K562 (cell line): Measurements from ENCODE around the gene NTNG1. TPM values are rescaled to one million over a fixed set of nuclear protein-coding genes. Genes with fewer than 3 reads are reported as not detected.

Source experiments
- ATAC-seq: fragments of 200-7000 bp; cut with Tn5 transposase; 3 replicates; pipeline ENCODE4 v1.9.1; 2020; ENCODE audit warnings: moderate library complexity
- BruUV-seq: library from RNA; stranded (reverse); fragments of 400-500 nt; replicated peaks from 2 replicates; lab custom pipeline; 2021; lab: Mats Ljungman, UMichigan
- CTCF ChIA-PET: fragments of 300-600 bp; formaldehyde crosslinking; extraction: SDS; loops from one replicate; lab custom pipeline; 2021; ENCODE audit warnings: low intra/inter-chr PET ratio; lab: Yijun Ruan, JAX
- POLR2A ChIA-PET: fragments of 300-600, 350-650 bp; sonication (Branson Sonifier 250); formaldehyde crosslinking; extraction: SDS; loops from one replicate; lab custom pipeline; 2021; ENCODE audit warnings: antibody characterized with exemption, inconsistent platforms; lab: Yijun Ruan, JAX
- DNase-seq, 4 experiments: peaks; one replicate each; pipeline versions ENCODE4 v3.0.0 to v3.0.0-alpha.2; 2011 to 2018; ENCODE audit warnings: low spot score in 3 of 4, mixed read lengths in 3 of 4; ENCODE audit errors: extremely low read depth in 1 of 4
- FAIRE-seq: peaks from 2 replicates; lab custom pipeline; 2011; peaks lifted over from hg19 to GRCh38; lab: Jason Lieb, UNC
- H2AFZ ChIP-seq: 2 replicates; pipeline ENCODE4 v1.6.0; 2011; ENCODE audit warnings: low read depth, low read length, control low read depth, inconsistent platforms
- H3K27ac ChIP-seq: fragments of 200-600 bp; 3 replicates; pipeline ENCODE4 v1.8.0; 2011; ENCODE audit warnings: low read depth, mild to moderate bottlenecking, control low read depth, inconsistent platforms, low read length, moderate library complexity, mixed read lengths; ENCODE audit errors: extremely low read depth
- H3K27me3 ChIP-seq, 2 experiments: fragments of 300-600 bp in 1 of 2; 2 replicates in 1 of 2; 3 replicates in 1 of 2; pipeline versions ENCODE4 v1.6.0 to v1.8.0; 2011; ENCODE audit warnings: inconsistent platforms in 2 of 2, low read length in 2 of 2, mild to moderate bottlenecking in 1 of 2, mixed read lengths in 1 of 2, moderate library complexity in 1 of 2; ENCODE audit not compliant: control insufficient read depth in 2 of 2, insufficient read depth in 2 of 2
- H3K36me3 ChIP-seq: fragments of 300-600 bp; 3 replicates; pipeline ENCODE4 v1.8.0; 2011; ENCODE audit warnings: mild to moderate bottlenecking, low read length, inconsistent platforms; ENCODE audit not compliant: control insufficient read depth, insufficient read depth
- H3K4me1 ChIP-seq, 2 experiments: fragments of 200-600 bp in 1 of 2; replicated peaks in 1 of 2; 2 replicates in 1 of 2; 3 replicates in 1 of 2; pipeline versions ENCODE4 v1.5.1 to v1.8.0; 2011; ENCODE audit warnings: inconsistent platforms in 2 of 2, low read length in 2 of 2, mild to moderate bottlenecking in 1 of 2, mixed read lengths in 1 of 2, moderate library complexity in 1 of 2; ENCODE audit not compliant: control insufficient read depth in 2 of 2, insufficient read depth in 2 of 2
- H3K4me2 ChIP-seq: 2 replicates; pipeline ENCODE4 v1.6.1; 2011; ENCODE audit warnings: low read length, control low read depth, inconsistent platforms, mixed read lengths; ENCODE audit not compliant: insufficient read depth
- H3K4me3 ChIP-seq: fragments of 200-600 bp; sonication (generic), shearing (Covaris generic); 2 replicates; pipeline ENCODE4 v1.5.1; 2016; ENCODE audit warnings: control low read depth, inconsistent platforms
- H3K79me2 ChIP-seq: fragments of 200-600 bp; 3 replicates; pipeline ENCODE4 v1.8.0; 2011; ENCODE audit warnings: low read length, inconsistent platforms; ENCODE audit not compliant: control insufficient read depth, insufficient read depth
- H3K9ac ChIP-seq, 2 experiments: 2 replicates each; pipeline versions ENCODE4 v1.6.0 to v1.6.1; 2011; ENCODE audit warnings: low read depth in 2 of 2, low read length in 2 of 2, control low read depth in 1 of 2, inconsistent platforms in 1 of 2, mild to moderate bottlenecking in 1 of 2, mixed read lengths in 1 of 2; ENCODE audit not compliant: insufficient read depth in 1 of 2
- H3K9me1 ChIP-seq: one replicate; pipeline ENCODE4 v1.6.0; 2011; ENCODE audit warnings: inconsistent platforms, mild to moderate bottlenecking, low read length, moderate library complexity; ENCODE audit not compliant: control insufficient read depth, insufficient read depth
- H3K9me3 ChIP-seq: replicated peaks from 2 replicates; pipeline ENCODE4 v1.5.1; 2011; ENCODE audit warnings: low read depth, low read length, inconsistent platforms; ENCODE audit not compliant: control insufficient read depth, insufficient read depth
- H4K20me1 ChIP-seq: replicated peaks from 2 replicates; pipeline ENCODE4 v1.6.1; 2011; ENCODE audit warnings: low read length, inconsistent platforms, mixed read lengths; ENCODE audit not compliant: control insufficient read depth, insufficient read depth
- BCL6 ChIP-seq: fragments of 250-450 bp; sonication (Bioruptor Pico); IDR thresholded peaks from 2 replicates; pipeline ENCODE4 v1.4.0; 2020
- BDP1 ChIP-seq: IDR thresholded peaks from 3 replicates; pipeline ENCODE4 v1.6.1; 2011; ENCODE audit not compliant: insufficient read length, insufficient read depth
- DMBX1 ChIP-seq: fragments of 250-450 bp; sonication (Bioruptor Pico); IDR thresholded peaks from 2 replicates; pipeline ENCODE4 v1.8.0; 2022; ENCODE audit warnings: inconsistent platforms, mild to moderate bottlenecking, moderate library complexity, borderline replicate concordance
- FOXA1 ChIP-seq: fragments of 450-650 bp; IDR thresholded peaks from 2 replicates; pipeline ENCODE4 v1.6.1; 2016; ENCODE audit warnings: mild to moderate bottlenecking, borderline replicate concordance
- L3MBTL2 ChIP-seq: fragments of 450-650 bp; IDR thresholded peaks from 2 replicates; pipeline ENCODE4 v1.6.1; 2016; ENCODE audit warnings: mild to moderate bottlenecking, moderate library complexity
- NKRF ChIP-seq: fragments of 450-650 bp; IDR thresholded peaks from 2 replicates; pipeline ENCODE4 v1.6.1; 2016; ENCODE audit warnings: borderline replicate concordance
- WGBS: fragments of 100-300 bp; shearing (Covaris generic); methylation state at CpG from one replicate; pipeline ENCODE4 v1.1.6; 2016; ENCODE audit warnings: low coverage, mixed read lengths; ENCODE audit not compliant: insufficient coverage; ENCODE audit errors: missing lambda C conversion rate; 5-methylcytosine and 5-hydroxymethylcytosine counted together
- in situ Hi-C: fragments of 300-500 bp; cut with MboI; formaldehyde crosslinking; loops from 4 replicates; pipeline ENCODE4 v1.15.0; 2018; ENCODE audit warnings: inconsistent platforms, mixed read lengths
- intact Hi-C: fragments of 100-400 bp; cut with micrococcal nuclease; formaldehyde crosslinking; loops from 2 replicates; pipeline ENCODE4 v1.14.2; 2022
- polyA plus RNA-seq, 8 experiments: library from polyadenylated mRNA; depleted of rRNA in 4 of 8; stranded (reverse) in 5 of 8; unstranded in 3 of 8; fragments of >200 nt; fragmentation: Nextera tagmentation in 2 of 8; fragmentation: Illumina TruSeq in 1 of 8; extraction: Ambion mirVana in 2 of 8; extraction: Trizol in 1 of 8; gene quantifications; 2 replicates each; pipeline versions ENCODE4 v1.2.1 to v1.2.3, GENCODE V29; 2011 to 2014; ENCODE audit warnings: inconsistent platforms in 1 of 8, missing spikeins in 1 of 8
- total RNA-seq, 7 experiments: library from RNA; depleted of rRNA in 6 of 7; stranded (reverse); fragments of >200 nt in 6 of 7; fragmentation: Illumina TruSeq in 2 of 7; extraction: Trizol in 2 of 7; gene quantifications; 2 replicates each; pipeline versions ENCODE4 v1.2.1 to v1.2.3, GENCODE V29; 2011 to 2021; ENCODE audit warnings: low replicate concordance in 1 of 7
- TF ChIP-seq, protein P1 (sequence below): fragments of 450-650 bp; IDR thresholded peaks from 2 replicates; pipeline ENCODE4 v1.6.1; 2016; ENCODE audit warnings: mild to moderate bottlenecking, moderate library complexity

The NTNG1 gene
- total and polyA plus RNA-seq, 9 of the 15 experiments (the other 6 are each of a cell fraction or from before 2014, with no cell fraction given) = not detected

GRCh38 chr1:107251839-107252238 lies 111.0 kb downstream of the NTNG1 start:
- Histone ChIP-seq H2AFZ (no peak overlapping the region), H3K4me1 (no peaks in the 10 kb centered on the region), H3K4me2 (no peak overlapping the region), H3K4me3 (no peak overlapping the region)
- WGBS = 0% methylated on average over 2 of the region's 2 CpGs
- TF ChIP-seq BDP1 (no peak), NKRF (no peak), FOXA1 (no peak), DMBX1 (CRISPR knock-in tag) (no peak), L3MBTL2 (no peak), BCL6 (CRISPR knock-in tag) (no peak)
- TF ChIP-seq, protein P1, sequence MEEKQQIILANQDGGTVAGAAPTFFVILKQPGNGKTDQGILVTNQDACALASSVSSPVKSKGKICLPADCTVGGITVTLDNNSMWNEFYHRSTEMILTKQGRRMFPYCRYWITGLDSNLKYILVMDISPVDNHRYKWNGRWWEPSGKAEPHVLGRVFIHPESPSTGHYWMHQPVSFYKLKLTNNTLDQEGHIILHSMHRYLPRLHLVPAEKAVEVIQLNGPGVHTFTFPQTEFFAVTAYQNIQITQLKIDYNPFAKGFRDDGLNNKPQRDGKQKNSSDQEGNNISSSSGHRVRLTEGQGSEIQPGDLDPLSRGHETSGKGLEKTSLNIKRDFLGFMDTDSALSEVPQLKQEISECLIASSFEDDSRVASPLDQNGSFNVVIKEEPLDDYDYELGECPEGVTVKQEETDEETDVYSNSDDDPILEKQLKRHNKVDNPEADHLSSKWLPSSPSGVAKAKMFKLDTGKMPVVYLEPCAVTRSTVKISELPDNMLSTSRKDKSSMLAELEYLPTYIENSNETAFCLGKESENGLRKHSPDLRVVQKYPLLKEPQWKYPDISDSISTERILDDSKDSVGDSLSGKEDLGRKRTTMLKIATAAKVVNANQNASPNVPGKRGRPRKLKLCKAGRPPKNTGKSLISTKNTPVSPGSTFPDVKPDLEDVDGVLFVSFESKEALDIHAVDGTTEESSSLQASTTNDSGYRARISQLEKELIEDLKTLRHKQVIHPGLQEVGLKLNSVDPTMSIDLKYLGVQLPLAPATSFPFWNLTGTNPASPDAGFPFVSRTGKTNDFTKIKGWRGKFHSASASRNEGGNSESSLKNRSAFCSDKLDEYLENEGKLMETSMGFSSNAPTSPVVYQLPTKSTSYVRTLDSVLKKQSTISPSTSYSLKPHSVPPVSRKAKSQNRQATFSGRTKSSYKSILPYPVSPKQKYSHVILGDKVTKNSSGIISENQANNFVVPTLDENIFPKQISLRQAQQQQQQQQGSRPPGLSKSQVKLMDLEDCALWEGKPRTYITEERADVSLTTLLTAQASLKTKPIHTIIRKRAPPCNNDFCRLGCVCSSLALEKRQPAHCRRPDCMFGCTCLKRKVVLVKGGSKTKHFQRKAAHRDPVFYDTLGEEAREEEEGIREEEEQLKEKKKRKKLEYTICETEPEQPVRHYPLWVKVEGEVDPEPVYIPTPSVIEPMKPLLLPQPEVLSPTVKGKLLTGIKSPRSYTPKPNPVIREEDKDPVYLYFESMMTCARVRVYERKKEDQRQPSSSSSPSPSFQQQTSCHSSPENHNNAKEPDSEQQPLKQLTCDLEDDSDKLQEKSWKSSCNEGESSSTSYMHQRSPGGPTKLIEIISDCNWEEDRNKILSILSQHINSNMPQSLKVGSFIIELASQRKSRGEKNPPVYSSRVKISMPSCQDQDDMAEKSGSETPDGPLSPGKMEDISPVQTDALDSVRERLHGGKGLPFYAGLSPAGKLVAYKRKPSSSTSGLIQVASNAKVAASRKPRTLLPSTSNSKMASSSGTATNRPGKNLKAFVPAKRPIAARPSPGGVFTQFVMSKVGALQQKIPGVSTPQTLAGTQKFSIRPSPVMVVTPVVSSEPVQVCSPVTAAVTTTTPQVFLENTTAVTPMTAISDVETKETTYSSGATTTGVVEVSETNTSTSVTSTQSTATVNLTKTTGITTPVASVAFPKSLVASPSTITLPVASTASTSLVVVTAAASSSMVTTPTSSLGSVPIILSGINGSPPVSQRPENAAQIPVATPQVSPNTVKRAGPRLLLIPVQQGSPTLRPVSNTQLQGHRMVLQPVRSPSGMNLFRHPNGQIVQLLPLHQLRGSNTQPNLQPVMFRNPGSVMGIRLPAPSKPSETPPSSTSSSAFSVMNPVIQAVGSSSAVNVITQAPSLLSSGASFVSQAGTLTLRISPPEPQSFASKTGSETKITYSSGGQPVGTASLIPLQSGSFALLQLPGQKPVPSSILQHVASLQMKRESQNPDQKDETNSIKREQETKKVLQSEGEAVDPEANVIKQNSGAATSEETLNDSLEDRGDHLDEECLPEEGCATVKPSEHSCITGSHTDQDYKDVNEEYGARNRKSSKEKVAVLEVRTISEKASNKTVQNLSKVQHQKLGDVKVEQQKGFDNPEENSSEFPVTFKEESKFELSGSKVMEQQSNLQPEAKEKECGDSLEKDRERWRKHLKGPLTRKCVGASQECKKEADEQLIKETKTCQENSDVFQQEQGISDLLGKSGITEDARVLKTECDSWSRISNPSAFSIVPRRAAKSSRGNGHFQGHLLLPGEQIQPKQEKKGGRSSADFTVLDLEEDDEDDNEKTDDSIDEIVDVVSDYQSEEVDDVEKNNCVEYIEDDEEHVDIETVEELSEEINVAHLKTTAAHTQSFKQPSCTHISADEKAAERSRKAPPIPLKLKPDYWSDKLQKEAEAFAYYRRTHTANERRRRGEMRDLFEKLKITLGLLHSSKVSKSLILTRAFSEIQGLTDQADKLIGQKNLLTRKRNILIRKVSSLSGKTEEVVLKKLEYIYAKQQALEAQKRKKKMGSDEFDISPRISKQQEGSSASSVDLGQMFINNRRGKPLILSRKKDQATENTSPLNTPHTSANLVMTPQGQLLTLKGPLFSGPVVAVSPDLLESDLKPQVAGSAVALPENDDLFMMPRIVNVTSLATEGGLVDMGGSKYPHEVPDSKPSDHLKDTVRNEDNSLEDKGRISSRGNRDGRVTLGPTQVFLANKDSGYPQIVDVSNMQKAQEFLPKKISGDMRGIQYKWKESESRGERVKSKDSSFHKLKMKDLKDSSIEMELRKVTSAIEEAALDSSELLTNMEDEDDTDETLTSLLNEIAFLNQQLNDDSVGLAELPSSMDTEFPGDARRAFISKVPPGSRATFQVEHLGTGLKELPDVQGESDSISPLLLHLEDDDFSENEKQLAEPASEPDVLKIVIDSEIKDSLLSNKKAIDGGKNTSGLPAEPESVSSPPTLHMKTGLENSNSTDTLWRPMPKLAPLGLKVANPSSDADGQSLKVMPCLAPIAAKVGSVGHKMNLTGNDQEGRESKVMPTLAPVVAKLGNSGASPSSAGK = no peak
- TF ChIP-seq, all 486 proteins: peak for 0
- no peaks in the 10 kb centered on the region for H3K9me3 ChIP-seq
- FAIRE-seq (no peak), DNase-seq (no peak), ATAC-seq (no peak)
- H3K9me1 ChIP-seq = no peaks in the 10 kb centered on the region
- BruUV-seq = no TSS peak
- no peaks in the 10 kb centered on the region for H3K36me3 ChIP-seq
- no peaks in the 10 kb centered on the region for H3K79me2 ChIP-seq
- ChIA-PET CTCF (no interaction called here), POLR2A (no interaction called here)
- H3K27me3 ChIP-seq = no peaks in the 10 kb centered on the region
- in situ Hi-C loops (no loop called here), intact Hi-C loops (no loop called here)
- H3K27ac ChIP-seq = no peak overlapping the region
- H4K20me1 ChIP-seq = no peaks in the 10 kb centered on the region
- H3K9ac ChIP-seq = no peak overlapping the region
